ENCODE results near the gene TMEM145.

TMEM145 gene

GRCh38 chr19:42361545-42361910, 48.4 kb downstream of the TMEM145 start:
- no peak for DNase-seq (ENCODE audit: low read depth, low spot score)

- no peak for DNase-seq (ENCODE audit: low read depth, low spot score)
These were observed 49.2 kb downstream of the TMEM145 start for GRCh38 chr19:42362342-42362741.

- DNase-seq (ENCODE audit: low read depth, low spot score), result no peak
These were observed 49.9 kb downstream of the TMEM145 start for GRCh38 chr19:42362891-42363440.

GRCh38 chr19:42363614-42364346, 50.7 kb downstream of the TMEM145 start:
- no peak for DNase-seq (ENCODE audit: low read depth, low spot score)

- no peak for DNase-seq (ENCODE audit: low read depth, low spot score)
These were observed 53.6 kb downstream of the TMEM145 start for GRCh38 chr19:42366673-42367072.

- DNase-seq (ENCODE audit: low read depth, low spot score), result no peak
These were observed 54.8 kb downstream of the TMEM145 start for GRCh38 chr19:42367929-42368328.

- DNase-seq (ENCODE audit: low read depth, low spot score), result no peak
These were observed 55.3 kb downstream of the TMEM145 start for GRCh38 chr19:42368360-42368759.

GRCh38 chr19:42368765-42369164, 55.7 kb downstream of the TMEM145 start:
- no peak for DNase-seq (ENCODE audit: low read depth, low spot score)

- DNase-seq (ENCODE audit: low read depth, low spot score), result no peak
These were observed 56.4 kb downstream of the TMEM145 start for GRCh38 chr19:42369433-42370067.

GRCh38 chr19:42370068-42370520, 57.0 kb downstream of the TMEM145 start:
- DNase-seq (ENCODE audit: low read depth, low spot score), result no peak

GRCh38 chr19:42370626-42371175, 57.6 kb downstream of the TMEM145 start:
- no peak for DNase-seq (ENCODE audit: low read depth, low spot score)

All from brain pericyte (primary cell).